ENCODE measurements around the gene ABCD2. TPM values are rescaled to one million over a fixed set of nuclear protein-coding genes. Genes with fewer than 3 reads are reported as not detected.

ABCD2 gene
- total RNA-seq, 3 donors from 2014 or later, result 2.6 to 48.0 (median 3.4) TPM

GRCh38 chr12:39581592-39581991, 38.0 kb downstream of the ABCD2 start:
- Histone ChIP-seq H3K4me3 (no peak overlapping the region), H3K9me3 (no peaks in the 10 kb centered on the region), H3K27ac (no peak overlapping the region), H3K4me1 (no peaks in the 10 kb centered on the region), H3K27me3 (no peaks in the 10 kb centered on the region), H3K36me3 (no peaks in the 10 kb centered on the region)
- no peak for DNase-seq (ENCODE audit: low spot score in 2 of 2)
- TF ChIP-seq POLR2A (IDR thresholded peaks at IDR 0.05) (no peak), POLR2AphosphoS5 (IDR thresholded peaks at IDR 0.05) (no peak)
- TF ChIP-seq, protein P1, sequence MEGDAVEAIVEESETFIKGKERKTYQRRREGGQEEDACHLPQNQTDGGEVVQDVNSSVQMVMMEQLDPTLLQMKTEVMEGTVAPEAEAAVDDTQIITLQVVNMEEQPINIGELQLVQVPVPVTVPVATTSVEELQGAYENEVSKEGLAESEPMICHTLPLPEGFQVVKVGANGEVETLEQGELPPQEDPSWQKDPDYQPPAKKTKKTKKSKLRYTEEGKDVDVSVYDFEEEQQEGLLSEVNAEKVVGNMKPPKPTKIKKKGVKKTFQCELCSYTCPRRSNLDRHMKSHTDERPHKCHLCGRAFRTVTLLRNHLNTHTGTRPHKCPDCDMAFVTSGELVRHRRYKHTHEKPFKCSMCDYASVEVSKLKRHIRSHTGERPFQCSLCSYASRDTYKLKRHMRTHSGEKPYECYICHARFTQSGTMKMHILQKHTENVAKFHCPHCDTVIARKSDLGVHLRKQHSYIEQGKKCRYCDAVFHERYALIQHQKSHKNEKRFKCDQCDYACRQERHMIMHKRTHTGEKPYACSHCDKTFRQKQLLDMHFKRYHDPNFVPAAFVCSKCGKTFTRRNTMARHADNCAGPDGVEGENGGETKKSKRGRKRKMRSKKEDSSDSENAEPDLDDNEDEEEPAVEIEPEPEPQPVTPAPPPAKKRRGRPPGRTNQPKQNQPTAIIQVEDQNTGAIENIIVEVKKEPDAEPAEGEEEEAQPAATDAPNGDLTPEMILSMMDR (IDR thresholded peaks at IDR 0.05), result no peak
- intact Hi-C loops (cut with DNase I; ENCODE audit: low total_unique reads), result no loop called here

DNA sequence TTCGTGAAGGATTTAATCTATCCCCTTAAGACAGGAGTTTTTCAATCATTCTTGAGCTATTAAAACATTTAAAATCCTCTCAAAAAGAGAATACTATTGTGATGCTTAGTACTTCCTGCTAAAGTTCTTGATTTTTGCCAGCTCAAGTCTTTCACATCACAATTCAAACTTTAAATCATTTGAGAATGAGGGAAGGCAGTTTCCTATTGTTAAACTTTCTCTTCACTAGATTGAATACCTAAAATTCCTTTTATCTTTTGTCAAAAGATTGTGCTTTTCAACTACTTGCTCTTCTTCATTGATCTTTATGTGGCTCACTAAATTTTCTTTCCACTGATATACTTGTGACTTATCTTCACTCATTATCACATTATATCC, 44.1 kb downstream of the ABCD2 start:
- TF ChIP-seq, protein P1 (IDR thresholded peaks at IDR 0.05), result no peak
- TF ChIP-seq POLR2AphosphoS5 (IDR thresholded peaks at IDR 0.05), result no peak
- TF ChIP-seq POLR2A (IDR thresholded peaks at IDR 0.05), result no peak
- H3K27me3 ChIP-seq, result no peaks in the 10 kb centered on the region
- no peak overlapping the region for H3K4me3 ChIP-seq
- H3K36me3 ChIP-seq, result no peaks in the 10 kb centered on the region
- H3K9me3 ChIP-seq, result no peaks in the 10 kb centered on the region
- DNase-seq (ENCODE audit: low spot score in 2 of 2), result no peak
- intact Hi-C loops (cut with DNase I; ENCODE audit: low total_unique reads), result loop anchor here (2.0 kb wide), 1 partner anchor 41 kb away; no protein-coding TSS in a partner anchor
- no peak overlapping the region for H3K27ac ChIP-seq
- no peaks in the 10 kb centered on the region for H3K4me1 ChIP-seq

GRCh38 chr12:39574785-39575497, 44.7 kb downstream of the ABCD2 start:
- H3K9me3 ChIP-seq, result no peaks in the 10 kb centered on the region
- H3K27me3 ChIP-seq, result no peaks in the 10 kb centered on the region
- intact Hi-C loops (cut with DNase I; ENCODE audit: low total_unique reads), result loop anchor here (2.0 kb wide), 1 partner anchor 40 kb away; no protein-coding TSS in a partner anchor
- TF ChIP-seq POLR2A (IDR thresholded peaks at IDR 0.05), result no peak
- no peak for TF ChIP-seq POLR2AphosphoS5 (IDR thresholded peaks at IDR 0.05)
- TF ChIP-seq, protein P1 (IDR thresholded peaks at IDR 0.05), result no peak
- no peak for DNase-seq (ENCODE audit: low spot score in 2 of 2)
- H3K4me1 ChIP-seq, result no peaks in the 10 kb centered on the region
- no peak overlapping the region for H3K4me3 ChIP-seq
- H3K36me3 ChIP-seq, result no peaks in the 10 kb centered on the region
- H3K27ac ChIP-seq, result no peak overlapping the region

- intact Hi-C loops (cut with DNase I; ENCODE audit: low total_unique reads), result loop anchor here (2.0 kb wide), 1 partner anchor 40 kb away; no protein-coding TSS in a partner anchor
- no peak for DNase-seq (ENCODE audit: low spot score in 2 of 2)
- H3K27me3 ChIP-seq, result no peaks in the 10 kb centered on the region
- no peaks in the 10 kb centered on the region for H3K36me3 ChIP-seq
- TF ChIP-seq POLR2A (IDR thresholded peaks at IDR 0.05) (no peak), POLR2AphosphoS5 (IDR thresholded peaks at IDR 0.05) (no peak)
- TF ChIP-seq, protein P1 (IDR thresholded peaks at IDR 0.05), result no peak
- no peaks in the 10 kb centered on the region for H3K4me1 ChIP-seq
- H3K4me3 ChIP-seq, result no peak overlapping the region
- no peak overlapping the region for H3K27ac ChIP-seq
- H3K9me3 ChIP-seq, result peaks cover 1 to 3% of the 10 kb centered on the region in 2 donors
These were observed 45.2 kb downstream of the ABCD2 start for GRCh38 chr12:39574378-39574777.

DNA sequence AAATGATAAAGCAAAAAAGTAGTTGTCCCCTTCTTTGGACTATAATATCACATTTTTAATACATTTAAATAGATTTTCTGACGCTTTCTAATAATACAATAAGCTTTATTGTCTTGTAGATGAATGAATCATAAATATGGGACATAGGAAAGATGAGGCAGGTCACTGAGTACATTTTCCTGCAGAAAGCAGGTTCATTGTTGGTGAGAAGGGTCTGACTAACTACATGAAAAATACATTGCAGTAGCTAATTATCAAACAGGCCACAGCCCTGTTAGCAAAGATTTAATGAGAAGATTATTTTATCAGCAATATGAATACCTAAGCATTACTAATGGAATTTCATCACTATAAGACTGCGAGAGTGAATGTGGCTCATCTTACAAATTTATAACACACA, 45.6 kb downstream of the ABCD2 start:
- H3K4me1 ChIP-seq, result no peaks in the 10 kb centered on the region
- intact Hi-C loops (cut with DNase I; ENCODE audit: low total_unique reads), result loop anchor here (2.0 kb wide), 1 partner anchor 39 kb away; no protein-coding TSS in a partner anchor
- no peak for DNase-seq (ENCODE audit: low spot score in 2 of 2)
- H3K27me3 ChIP-seq, result no peaks in the 10 kb centered on the region
- no peaks in the 10 kb centered on the region for H3K36me3 ChIP-seq
- H3K9me3 ChIP-seq, result peaks cover 5 to 7% of the 10 kb centered on the region in 2 donors
- TF ChIP-seq POLR2AphosphoS5 (IDR thresholded peaks at IDR 0.05) (no peak), POLR2A (IDR thresholded peaks at IDR 0.05) (no peak)
- TF ChIP-seq, protein P1 (IDR thresholded peaks at IDR 0.05), result no peak
- H3K4me3 ChIP-seq, result no peak overlapping the region
- H3K27ac ChIP-seq, result no peak overlapping the region

Measured in breast epithelium (tissue), 4 donors.